HG03378 (cell line): ENCODE data around the gene SERPINF2.
"Not testable (repeated sequence)": the region's sequence is repeated elsewhere in the genome, so short reads cannot be mapped to it uniquely, and the experiment has no call there.

Experiments used
- ATAC-seq: cut with Tn5 transposase; IDR thresholded peaks from one replicate; pipeline ENCODE4 v1.9.1; 2021; ENCODE audit warnings: mild to moderate bottlenecking, moderate library complexity; ENCODE audit not compliant: unreplicated experiment

The SERPINF2 gene

GRCh38 chr17:1742371-1743087 is at the start of gene SERPINF2:
TSS of gene SERPINF2 (plus strand) at chr17:1742871. CDS start at chr17:1744996, 2,125 bp downstream.
- ATAC-seq = no peak

DNA sequence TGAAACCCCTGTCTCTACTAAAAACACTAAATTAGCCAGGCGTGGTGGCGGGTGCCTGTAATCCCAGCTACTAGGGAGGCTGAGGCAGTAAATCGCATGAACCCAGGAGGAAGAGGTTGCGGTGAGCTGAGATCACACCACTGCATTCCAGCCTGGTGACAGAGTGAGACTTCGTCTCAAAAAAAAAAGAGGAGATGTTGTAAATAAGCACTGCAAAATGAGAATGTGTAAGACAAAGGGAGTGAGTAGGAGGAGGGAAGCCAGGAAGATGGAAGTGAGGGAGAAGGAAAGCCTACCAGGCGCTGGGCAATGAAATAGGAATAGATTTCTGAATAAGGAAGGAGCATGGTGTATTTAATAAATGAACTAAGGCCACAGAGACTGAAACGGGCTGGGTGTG is 49.3 kb upstream of the SERPINF2 start:
- ATAC-seq = no peak

DNA sequence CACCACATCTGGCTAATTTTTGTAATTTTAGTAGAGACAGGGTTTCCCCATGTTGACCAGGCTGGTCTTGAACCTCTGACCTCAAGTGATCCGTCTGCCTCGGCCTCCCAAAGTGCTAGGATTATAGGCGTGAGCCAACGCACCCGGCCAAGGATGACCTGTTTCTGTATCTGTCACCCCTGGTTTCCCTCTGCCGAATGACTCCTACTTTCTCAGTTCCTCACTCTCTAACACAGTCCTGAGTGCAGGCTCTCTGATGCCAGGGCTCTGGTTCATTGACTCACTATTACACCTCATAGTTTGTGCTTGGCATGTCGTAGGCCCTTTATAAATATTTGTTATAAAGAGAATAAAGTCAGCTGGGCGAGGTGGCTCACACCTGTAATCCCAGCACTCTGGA is 47.3 kb upstream of the SERPINF2 start:
- no peak for ATAC-seq

GRCh38 chr17:1697681-1698080 is 45.0 kb upstream of the SERPINF2 start:
- no peak for ATAC-seq

DNA sequence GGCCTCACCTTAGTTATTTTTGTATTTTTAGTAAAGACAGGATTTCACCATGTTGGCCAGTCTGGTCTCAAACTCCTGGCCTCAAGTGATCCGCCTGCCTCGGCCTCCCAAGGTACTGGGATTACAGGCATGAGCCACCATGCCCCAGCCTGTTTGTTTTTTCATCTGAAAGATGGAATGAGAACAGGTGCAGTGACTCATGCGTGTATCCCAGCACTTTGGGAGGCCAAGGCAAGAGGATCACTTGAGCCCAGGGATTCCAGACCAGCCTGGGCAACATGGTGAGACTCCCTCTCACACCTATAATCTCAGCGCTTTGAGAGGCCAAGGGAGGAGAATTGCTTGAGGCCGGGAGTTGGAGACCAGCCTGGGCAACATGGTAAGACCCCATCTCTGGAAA is 42.8 kb upstream of the SERPINF2 start:
- ATAC-seq = not testable (repeated sequence)

GRCh38 chr17:1703063-1703462 is 39.6 kb upstream of the SERPINF2 start:
- no peak for ATAC-seq

DNA sequence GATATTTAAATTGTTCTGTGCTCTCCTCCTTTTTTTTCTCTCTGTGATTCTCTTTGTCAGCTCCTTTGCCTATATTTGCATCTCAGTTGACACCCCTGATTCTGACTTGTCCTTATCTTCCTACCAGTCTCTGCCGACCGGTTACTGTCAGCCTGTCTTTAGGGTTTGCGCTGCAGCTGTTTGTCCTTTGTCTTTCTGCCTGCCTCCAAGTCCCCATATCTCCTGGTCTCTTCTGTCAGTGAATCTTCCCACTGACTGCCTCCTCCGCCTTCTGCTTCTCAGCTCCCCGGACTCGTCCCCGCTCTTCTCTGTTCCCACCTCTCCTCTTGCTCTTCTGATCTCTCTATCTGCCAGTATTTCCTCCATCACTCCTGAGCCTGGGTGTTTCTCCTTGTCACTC is 37.7 kb upstream of the SERPINF2 start:
- no peak for ATAC-seq

GRCh38 chr17:1707107-1707506 is 35.6 kb upstream of the SERPINF2 start:
- ATAC-seq = no peak

DNA sequence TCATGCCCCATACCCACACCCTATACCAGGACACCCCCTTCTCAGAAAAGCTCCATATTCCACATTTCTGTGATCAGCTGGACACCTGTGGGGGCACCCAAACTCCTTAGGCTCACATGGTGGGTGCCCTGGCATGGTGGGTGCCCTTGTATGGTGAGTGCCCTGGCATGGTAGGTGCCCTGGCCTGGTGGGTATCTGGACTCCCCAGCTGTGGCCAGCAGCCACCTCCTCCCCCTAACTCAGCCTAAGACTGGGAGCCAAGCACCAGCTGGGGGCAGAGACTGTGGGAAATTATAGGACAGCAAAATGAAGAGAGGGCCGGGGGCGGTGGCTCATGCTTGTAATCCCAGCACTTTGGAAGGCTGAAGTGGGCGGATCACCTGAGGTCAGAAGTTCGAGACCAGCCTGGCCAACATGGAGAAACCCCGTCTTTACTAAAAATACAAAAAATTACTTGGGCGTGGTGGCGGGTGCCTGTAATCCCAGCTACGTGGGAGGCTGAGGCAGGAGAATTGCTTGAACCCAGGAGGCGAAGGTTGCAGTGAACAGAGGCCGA is 33.8 kb upstream of the SERPINF2 start:
- ATAC-seq = not testable (repeated sequence)

- no peak for ATAC-seq
Observed at GRCh38 chr17:1709403-1709951, 33.2 kb upstream of the SERPINF2 start.

DNA sequence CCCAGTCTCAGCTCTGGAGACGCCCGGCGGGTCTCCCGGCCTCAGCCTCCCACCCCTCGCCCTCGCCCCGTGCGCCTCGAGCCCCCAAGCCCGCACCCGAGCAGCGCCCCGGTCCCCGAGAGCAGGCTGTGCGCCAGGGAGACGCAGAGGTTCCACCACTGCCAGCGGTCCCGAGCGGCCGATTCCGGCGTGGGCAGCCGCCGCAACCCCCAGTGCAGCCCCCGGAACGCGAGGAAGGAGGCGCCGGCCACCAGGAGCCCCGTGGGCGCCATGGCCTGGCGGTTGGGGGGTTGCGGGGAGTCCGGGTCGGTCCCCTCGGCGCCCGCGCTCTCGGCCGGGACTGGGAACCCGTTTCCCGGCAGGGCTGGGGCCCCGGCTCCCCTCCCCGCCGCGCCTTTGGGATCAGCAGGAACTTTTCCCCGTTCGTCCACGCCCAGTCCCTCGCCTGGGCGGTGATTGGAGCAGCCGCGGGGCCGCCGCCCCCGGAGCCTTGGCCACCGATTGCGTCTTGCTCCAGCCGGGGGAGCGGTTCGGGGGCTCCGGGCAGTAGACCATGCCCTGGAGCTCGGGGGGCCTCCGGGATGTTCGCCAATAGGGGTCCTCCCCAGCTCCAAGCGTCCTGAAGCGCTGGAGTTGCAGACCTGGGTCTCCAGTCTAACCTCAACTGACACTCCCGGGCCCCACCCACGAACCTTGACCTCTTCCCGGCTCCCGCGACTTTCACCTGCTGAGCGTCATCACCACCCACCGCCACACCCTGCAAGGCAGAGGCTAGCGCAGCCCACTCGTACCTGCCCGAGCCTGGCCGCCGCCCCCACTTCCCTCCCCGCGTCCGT is 32.5 kb upstream of the SERPINF2 start, which contains the start of gene TLCD2:
TSS of gene TLCD2 (minus strand) at position 407 of the 836 bp plus-strand sequence. CDS start at position 272, 135 bp downstream.
- ATAC-seq = no peak

DNA sequence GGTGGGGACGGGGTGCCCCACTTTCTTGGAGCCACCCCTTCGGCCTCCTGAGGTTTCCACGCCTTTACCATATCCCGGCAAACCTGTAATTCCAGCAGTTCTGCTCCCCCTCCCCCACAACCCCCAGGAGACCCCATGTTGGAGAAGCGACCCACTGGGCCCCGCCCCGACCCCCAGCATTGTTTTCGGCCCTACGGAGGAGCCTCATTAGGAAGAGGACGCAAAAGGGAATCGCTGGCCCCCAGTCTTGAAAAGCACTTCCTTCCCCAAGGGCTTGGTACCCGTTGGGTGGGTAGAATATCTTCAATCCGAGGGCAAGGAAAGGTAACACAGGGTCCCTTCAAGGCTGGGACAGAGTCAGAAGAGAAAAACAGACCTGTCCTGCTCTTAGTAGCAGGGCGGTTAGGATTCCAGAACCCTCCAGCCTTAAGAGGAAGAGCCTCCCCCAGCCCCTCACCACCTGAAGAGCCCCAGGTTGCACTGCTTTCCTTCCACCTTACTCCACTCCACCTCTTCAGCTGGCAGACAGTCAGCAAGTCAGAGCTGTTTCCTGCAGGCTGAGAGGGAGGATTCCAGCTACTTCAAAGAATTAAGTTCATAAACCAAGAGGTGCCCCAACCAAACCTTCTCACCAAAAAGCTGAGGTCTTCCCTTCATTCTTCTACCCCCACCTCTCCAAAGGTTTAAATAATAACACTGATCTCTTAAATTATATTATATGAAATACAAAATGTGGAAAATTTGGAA is 31.7 kb upstream of the SERPINF2 start:
- ATAC-seq = no peak

DNA sequence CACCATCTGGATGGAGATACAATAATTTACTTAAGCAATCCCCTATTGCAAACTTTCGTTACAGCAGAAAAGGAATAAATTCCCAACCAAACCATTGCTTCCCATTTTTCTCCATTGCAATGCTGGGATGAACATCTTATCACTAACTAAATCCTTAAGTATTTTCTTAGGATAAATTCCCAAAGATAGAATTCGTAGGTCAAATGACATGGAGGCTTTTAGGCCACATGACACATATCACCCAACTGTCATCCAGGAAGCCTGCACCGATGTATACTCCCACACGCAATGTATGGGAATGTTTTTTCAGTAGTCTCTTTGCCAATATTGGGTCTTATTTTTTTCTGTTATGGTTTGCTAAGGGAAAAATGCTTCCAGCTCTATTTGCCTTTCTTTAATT is 30.9 kb upstream of the SERPINF2 start:
- ATAC-seq = no peak

DNA sequence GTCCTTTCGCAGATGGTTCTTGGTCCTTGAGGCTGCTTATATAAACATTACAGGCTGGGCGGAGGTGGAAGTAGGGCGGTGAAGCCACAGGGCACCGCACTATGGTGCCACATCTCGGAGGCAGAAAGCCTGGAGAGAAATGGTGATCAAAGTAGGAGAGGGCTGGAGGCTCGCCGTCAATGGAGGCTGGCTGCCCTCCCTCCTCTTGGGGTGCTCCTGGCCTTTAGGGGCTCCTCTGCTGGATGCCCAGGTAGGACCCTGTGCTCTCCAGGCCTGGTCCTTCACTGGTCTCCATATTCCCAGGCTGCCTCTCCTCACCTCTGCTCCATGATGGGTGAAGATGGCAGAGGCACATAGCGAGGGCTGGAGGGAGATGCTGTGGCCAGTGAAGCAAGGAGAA is 30.4 kb upstream of the SERPINF2 start:
- ATAC-seq = no peak

GRCh38 chr17:1713160-1713877 is 29.4 kb upstream of the SERPINF2 start:
- ATAC-seq = no peak

DNA sequence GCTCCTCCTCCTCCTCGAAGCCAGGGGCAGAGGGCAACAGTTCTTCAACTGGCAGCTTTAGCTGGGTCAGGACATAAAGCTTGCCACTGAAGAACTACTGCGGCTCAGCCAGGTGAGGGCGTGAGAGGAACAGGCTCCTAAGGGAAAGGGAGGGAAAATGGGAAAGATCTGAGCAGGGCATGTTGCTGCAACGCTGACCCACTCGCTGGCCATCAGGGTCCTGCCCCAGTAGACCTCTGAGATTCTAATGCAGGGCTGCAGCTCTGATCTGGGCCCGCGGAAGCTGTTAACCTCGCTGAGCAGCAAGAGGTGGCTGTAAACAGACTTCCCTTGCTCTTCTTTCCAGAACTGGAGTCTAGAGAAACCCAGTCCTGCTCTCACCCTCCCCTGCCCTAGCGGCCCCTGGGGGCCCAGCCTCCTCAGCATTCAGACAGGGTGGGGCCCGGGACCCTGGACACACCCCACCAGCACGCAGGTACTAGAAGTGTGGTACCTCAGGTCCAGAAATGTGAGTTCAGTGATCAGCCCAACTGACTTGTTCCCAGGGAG is 28.7 kb upstream of the SERPINF2 start:
- no peak for ATAC-seq

DNA sequence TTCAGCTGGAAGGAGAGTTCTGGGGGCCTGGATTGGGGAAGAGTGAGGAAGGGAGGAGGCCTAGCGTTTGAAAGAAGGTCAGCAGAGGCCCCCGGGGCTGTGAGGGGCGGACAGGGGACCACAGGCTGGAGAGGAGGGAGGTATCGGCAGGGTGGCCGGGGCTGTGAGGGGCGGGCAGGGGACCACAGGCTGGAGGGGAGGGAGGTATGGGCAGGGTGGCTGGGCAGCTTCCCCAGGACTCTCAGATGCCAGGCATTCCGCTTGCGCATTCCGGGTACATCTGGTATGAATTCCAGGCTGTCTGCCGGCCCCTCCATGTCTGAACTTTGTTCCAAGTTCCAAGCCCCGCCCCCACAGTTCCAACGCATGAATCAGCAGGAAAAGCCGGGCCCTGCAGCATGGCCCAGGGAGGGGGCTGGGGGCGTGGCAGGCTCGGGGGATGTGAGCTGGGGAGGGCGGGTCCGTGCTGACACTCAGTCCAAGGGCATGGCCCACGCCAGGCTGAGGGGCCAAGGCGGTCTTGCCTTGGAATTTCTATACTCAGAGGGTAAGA is 28.2 kb upstream of the SERPINF2 start:
- no peak for ATAC-seq

DNA sequence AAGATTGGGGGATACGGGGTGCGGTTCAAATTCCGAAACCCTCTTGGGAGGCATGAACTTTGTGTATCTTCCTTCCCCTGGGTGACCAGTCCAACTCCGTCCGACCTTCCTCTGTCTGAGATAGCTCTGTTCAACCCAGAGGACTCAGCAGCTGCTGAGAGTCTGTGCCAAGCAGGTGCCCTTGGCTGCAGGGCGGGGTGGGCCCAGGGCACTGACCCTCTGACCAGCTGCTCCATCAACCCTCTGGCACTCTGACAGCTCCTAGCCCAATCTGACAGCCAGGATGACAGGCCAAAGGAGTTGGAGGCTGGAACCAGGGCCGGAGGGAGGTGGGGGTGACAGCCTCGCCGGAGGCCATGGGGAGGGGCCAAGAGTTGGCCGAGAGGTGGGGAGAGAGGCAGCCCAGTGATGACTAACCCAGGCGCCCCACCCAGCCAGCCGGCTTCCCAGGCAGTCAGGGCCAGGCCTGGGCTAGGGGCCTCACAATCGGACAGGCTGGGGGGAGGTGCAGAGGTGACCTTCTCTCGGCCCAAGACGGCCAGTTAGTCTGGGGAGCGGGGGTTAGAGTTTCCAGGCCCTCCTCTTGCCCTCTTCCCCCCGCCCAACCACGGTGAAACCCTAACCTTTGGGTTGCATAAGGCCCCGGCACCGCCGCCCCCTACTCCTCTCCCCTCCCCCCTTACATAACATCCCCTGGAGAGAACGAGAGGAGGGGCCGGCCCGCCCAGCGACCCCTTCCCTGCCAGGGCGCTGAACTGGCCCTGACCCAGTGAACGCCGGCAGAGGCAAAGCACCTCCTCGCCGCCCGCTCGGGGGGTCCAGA is 27.5 kb upstream of the SERPINF2 start:
- no peak for ATAC-seq

- ATAC-seq = no peak
Observed at GRCh38 chr17:1715803-1716075, 26.9 kb upstream of the SERPINF2 start.
